HCEC 1CT (cell line): ENCODE measurements around the gene MICAL1.
A peak's percentile ranks its signal among the peaks of the same experiment; 100 is the strongest.

Experiments
- DNase-seq: peaks from one replicate; pipeline ENCODE4 v3.0.0-alpha.2; 2017

Gene MICAL1, protein sequence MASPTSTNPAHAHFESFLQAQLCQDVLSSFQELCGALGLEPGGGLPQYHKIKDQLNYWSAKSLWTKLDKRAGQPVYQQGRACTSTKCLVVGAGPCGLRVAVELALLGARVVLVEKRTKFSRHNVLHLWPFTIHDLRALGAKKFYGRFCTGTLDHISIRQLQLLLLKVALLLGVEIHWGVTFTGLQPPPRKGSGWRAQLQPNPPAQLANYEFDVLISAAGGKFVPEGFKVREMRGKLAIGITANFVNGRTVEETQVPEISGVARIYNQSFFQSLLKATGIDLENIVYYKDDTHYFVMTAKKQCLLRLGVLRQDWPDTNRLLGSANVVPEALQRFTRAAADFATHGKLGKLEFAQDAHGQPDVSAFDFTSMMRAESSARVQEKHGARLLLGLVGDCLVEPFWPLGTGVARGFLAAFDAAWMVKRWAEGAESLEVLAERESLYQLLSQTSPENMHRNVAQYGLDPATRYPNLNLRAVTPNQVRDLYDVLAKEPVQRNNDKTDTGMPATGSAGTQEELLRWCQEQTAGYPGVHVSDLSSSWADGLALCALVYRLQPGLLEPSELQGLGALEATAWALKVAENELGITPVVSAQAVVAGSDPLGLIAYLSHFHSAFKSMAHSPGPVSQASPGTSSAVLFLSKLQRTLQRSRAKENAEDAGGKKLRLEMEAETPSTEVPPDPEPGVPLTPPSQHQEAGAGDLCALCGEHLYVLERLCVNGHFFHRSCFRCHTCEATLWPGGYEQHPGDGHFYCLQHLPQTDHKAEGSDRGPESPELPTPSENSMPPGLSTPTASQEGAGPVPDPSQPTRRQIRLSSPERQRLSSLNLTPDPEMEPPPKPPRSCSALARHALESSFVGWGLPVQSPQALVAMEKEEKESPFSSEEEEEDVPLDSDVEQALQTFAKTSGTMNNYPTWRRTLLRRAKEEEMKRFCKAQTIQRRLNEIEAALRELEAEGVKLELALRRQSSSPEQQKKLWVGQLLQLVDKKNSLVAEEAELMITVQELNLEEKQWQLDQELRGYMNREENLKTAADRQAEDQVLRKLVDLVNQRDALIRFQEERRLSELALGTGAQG

DNA sequence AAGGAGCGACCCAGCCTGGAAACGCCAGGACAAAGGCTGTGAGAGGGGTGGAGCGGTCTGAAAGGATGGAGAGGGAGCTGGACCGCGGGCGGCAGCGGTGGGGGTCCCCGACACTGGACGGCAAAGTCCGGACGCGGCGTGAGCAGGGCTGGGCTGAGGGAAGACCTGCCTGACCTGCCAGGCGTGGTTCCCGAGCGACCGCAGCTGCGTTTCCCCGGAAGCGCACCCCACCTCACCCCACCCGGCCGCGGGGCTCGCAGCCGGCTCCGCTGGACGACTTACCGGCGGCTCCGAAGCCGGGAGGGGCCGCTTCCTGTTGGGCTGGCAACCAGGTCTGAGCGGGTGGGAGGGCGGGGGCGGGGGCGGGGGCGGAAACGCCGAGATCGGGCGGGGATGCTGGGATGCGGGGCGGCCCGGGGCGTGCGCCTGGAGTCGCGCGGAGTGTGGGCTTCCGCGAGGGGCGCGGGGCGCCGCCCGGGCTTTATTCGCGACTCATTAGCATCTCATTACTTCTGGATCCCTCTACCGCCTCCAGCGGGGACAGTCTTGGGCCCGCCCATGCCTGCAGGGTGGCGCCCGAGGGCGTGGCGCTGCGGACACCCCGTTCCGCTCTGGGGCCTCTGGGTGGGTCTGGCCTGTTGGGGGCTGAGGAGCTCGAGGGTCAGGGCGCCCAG is at the start of gene MICAL1:
Gene MICAL1, minus strand, starts transcription at position 336 of the 674 bp plus-strand sequence. CDS start 1,576 bp downstream, outside the sequence.
- DNase-seq = peak; percentile 60

DNA sequence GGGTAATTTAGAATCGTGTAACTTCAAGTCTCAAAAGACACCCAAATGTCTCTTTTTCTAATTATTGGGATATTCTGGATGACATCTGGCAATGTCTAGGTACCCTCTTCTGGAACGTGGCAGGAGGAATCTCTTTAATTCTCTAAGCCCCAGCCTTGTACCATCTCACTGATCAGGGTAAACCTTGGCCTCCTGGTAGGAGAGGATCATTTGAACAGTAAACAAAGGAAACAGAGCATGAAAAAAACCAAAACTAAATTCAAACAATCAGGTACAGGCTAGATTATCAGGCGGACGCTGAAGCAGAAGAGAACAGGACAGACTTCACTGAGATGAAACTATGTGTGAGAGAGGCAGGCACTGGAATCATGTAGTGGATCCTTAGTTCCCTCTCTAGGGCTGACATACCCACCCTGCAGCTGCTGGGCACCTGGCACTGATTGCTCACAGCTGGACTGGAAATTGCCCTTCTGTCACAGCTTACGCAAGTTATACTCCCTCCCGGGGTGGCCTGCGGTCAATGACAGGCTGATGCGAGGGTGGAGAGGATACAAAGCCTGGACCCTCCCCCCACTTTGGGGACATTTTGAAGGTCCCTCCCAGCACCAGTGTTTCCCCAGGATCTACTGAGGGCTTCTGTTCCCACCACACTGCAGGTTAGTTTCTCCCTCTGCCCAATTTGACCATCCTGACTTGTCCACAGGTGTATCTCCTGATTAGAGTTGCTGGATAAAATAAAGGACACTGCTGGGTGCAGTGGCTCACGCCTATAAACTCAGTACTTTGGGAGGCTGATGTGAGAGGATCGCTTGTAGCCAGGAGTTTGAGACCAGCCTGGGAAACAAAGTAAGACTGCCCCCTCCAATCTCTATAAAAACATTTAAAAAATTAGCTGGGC is 48.0 kb upstream of the MICAL1 start:
- DNase-seq = no peak

DNA sequence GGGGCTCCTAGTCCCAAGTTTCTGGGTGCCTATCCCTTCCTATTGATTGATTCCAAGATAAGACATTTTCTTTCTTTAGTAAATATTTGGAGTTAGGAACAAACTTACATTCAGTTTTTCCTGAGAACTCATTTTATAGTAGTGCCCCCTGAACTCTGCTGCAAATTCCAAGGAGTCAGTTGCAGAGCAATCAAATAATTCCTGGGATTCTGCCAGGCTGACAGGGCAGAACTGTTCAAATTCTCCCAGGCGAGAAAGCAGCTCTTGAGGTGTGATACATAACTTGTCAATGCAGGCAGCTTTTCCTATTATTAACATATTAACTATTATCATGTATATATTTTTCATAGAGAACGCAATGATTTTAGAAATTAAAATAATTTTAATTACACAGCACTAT is 43.4 kb upstream of the MICAL1 start:
- no peak for DNase-seq

DNA sequence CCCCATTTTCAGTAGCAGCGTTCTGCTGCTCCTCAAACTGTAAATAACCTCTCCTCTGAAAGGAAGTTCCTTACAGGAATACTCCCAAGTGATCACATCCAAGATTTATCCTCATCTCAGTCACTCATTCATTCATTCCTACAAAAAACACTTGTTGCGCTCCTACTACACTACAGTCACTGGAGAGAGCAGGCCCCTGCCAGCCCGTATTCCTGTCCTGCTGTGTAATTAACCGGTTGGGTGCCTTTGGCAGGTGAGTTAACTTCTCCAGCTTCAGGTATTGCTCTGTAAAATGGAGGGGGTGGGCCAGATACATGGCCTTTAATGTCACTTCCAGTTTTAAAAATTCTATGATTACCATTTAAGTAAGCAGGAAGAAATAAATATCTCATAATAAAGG is 42.5 kb upstream of the MICAL1 start:
- DNase-seq = no peak

DNA sequence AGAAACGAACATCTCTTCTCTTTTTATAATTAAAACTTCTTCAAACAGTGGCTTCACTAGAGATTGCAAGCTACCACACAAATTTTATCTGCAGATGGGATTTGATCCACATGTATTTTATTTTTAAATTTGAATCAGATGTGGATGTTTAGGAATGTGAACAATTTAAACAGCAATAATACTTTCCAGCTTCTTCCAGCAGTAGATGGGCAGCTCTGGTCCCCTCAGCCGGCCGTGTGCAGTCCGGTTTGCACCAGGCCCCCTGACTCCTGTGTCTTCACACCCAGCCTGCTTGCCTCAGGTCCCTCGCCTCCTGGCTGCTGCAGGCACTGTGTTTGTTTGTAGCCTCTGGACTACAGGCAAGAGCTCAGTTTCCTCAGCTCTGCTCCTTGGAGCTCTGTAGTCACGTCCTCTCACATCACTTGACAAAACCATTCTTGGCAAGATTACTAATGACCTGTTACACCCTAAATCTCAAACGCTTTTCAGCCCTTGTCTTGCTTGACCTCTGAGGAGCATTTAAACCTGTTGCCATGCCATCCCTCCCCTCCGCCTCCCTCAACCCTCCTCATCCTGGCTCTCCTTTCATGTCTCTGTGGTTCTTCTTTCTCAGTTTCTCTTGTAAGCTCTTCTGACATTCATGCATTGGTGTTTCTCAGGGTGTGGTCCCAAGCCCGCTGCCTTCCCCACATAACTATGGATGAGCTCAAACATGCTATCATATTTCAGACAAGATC is 40.6 kb upstream of the MICAL1 start:
- DNase-seq = no peak

DNA sequence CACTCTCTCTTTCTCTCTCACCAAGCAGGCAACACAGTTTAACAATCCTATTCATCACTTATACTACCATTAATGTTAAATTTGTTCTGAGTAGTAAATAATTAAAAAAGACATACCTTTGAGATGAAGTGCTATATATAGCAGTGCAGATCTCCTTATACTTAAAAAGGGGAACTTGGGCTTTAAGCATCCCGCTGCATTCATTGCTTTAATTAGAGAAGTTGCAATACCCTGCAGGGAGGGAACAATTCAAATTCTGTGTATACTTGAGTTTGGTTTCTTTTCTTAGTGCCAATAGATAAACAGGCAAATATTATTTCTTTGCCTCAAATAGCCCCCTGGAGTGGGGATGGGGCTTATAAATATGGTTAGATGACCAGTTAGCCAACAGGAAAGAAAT is 38.3 kb upstream of the MICAL1 start:
- DNase-seq = no peak

DNA sequence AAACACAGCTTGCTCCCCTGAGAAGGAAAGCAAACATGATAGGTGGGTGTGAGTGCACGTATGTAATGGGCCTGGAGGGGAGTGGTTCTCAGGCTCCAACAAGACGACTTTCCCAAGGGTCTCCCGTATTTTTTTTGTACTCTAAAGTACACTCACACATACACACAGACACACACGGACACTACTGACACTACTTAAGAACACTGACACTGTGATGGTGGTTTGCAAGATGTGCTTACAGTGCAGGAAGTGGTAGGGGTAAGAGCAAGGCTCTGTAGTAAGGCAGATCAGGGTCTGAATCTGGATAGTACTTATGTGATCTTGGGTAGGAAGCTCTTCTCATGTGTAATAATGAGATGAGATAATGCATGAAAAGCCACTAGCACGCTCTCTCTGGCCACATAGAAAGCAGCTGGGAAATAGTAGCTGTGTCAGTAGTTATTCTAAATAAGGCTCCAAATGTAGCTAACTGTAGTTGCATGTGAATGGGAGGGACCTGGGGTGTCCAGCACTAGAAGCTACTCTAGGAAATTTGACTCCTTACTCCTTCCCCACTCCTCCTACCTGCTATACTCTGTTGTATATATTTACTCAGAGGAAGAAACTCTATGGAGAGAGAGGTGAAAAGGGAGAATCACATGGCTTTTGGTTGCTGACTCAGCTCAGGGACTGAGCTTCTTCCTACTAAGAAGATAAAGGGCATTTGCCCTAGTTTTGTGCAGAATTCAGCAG is 35.8 kb upstream of the MICAL1 start:
- peak; percentile 27 for DNase-seq

DNA sequence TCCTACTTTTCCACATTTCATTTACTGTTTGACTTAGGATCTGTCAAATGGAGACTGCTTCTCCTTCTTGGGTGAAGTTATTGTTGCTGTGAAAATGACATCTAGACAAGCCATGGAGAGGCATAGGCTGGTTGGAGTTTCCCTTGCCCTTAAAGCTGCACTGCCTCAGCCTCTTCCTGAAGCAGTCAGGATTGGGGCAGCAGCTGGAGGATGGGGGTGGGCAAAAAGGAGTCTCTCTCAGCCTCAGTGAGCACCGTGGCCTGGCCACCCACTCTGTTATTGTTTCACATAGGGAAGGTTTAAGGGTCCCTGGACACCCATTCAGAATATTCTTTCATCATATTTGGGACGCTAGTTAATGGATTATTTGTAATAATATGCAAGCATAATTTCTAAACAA is 35.1 kb upstream of the MICAL1 start:
- DNase-seq = no peak

DNA sequence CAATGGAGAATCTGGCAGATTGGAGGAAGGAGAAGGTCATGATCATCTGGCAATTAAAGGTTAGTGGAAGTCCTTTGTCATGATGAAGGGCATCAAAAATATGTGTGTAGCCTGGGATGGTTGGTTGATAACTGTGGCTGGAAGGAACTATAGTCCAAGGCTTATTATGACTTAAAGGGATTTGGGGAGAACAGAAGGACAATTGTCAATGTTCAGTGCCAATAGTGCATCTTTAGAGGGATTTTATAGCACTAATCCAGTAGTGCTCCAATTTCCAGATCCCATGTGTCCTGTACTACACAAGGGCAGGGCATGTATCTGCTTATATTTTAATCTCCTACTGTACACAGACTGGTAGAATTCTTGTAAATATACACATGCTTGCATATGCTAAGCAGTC is 32.4 kb upstream of the MICAL1 start:
- DNase-seq = no peak

DNA sequence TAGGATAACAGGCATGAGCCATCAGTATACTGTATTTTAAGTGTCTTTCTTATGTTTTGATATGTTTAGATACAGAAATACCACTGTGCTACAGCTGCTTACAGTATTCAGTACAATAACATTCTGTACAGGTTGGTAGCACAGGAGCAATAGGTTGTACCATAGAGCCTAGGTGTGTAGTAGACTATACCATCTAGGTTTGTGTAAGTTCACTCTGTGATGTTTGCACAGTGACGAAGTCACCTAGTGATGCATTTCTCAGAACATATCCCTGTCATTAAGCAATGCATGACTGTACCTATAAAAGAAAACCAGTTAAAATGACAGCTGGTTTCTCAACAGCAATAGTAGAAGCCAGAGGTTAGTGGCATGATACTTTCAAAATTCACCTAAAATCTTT is 30.5 kb upstream of the MICAL1 start:
- no peak for DNase-seq

DNA sequence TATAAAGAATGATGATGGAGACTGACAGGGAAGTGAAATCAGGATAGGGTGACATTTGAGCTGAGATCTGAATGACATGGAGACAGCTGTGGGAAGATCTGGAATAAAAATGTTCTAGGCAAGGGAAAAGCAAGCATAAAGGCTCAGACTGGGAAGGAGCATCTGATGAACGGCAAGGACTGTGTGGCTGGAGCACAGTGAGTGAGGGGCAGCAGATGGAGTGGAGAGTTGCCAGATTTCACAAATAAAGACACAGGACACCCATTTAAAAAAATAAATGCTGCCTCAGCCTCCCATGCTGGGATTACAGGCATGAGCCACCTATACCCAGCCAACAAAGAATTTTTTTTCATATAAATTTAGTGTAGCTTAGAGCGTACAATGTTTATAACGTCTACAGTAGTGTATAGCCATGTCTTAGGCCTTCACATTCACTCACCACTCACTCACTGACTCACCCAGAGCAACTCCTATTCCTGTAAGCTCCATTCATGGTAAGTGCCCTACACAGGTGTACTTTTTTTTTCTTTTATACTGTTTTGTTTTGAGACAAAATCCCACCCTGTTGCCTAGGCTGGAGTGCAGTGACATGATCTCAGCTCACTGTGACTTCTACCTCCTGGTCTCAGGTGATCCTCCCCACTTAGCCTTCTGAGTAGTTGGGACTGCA is 29.8 kb upstream of the MICAL1 start:
- DNase-seq = no peak

DNA sequence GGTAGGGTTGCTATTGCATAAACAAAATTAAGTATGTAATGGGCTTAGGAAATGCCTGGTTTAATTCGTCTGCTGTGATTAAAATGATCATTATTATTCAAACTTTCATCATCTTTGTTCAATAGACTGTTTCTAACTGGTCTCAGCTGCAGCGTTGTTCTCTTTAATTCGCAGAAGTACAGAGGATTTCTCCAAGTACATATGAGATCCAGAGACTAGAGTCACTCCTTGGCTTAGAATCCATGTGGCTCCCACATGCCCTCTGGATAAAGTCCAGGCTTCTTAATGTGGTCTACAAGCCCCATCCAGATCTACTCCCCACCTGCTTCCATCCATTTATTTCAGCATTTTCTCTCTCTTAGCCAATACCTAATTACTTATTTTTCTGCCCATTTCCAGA is 28.6 kb upstream of the MICAL1 start:
- no peak for DNase-seq

DNA sequence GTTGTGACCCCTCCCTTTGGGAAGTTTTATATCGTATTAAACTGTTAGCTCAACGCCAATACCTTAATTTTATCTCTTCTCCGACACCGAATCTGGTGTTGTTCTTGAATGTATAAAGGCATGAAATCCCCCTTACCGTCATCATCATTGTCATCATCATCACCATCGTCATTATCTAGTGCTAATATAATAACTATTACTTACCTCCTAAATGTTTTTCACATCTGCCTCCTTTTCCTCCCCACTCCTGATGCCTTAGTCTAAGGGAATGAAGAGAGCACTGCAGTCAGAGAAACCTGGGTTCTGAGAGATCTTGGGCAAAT is 28.1 kb upstream of the MICAL1 start:
- no peak for DNase-seq

DNA sequence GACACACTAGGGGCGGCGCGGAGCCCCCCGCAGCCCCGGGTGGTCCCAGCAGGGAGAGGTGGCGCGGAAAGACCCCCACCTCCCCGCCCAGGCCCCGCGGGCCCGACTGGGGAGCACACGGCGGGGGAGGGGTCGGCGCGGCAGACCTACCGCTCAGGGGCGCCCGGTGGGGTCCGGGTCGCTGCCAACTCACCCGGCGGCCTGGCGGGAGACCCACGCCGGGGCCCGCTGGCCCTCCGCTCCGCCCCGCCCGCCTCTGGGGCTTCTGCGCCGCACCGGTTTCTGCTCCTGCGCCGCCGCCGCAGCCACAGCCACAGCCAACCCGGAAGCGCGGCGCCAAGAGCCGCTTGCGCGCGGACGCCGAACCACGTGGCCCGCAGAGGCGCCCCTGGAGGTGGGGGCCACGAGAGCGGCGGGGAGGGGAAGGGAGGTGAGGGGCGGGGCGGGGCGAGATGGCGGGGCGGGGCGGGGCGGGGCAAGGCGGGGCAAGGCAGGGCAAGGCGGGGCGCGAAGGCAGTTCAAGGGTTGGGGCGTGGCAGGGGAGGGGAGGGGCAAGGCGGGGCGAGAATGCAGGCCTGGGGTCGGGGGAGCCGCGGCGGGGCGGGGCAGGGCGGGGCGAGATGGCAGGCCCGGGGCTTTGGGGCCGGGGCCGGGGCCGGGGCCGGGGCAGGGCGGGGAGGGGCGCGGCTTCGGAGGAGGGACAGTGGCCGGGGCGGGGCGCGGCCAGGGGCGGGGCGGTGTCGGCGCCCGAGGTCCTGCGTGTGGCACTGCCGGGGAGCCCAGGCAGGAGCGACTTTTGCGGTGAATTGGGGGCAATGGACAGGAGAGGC is 27.5 kb upstream of the MICAL1 start, which contains the start of gene ZBTB24:
Gene ZBTB24, minus strand, starts transcription at position 315 of the 830 bp plus-strand sequence. CDS start 1,193 bp downstream, outside the sequence.
- DNase-seq = peak; percentile 87

DNA sequence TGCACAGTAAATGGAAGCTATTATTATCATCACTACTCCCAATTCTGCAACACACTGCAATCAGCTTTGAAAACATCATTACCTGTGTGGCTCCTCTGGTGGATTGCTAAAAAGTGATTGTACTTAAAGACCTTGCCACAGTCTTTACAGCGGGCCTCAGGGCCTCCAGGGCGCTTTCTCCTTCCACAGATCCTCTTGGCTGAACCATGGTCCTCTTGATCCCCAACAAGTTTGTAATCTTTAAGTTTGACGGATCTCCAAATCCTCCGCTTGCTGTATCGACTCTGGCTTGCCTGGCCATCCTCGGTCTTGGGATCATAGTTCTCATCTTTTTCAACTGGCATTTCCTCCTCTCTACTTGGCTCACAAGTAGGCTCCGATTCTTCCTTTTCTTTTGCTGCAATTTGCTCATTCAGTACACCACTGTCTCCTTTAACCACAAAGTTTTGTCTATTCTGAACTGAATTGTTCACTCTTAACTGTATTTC is 25.5 kb upstream of the MICAL1 start:
- DNase-seq = no peak

DNA sequence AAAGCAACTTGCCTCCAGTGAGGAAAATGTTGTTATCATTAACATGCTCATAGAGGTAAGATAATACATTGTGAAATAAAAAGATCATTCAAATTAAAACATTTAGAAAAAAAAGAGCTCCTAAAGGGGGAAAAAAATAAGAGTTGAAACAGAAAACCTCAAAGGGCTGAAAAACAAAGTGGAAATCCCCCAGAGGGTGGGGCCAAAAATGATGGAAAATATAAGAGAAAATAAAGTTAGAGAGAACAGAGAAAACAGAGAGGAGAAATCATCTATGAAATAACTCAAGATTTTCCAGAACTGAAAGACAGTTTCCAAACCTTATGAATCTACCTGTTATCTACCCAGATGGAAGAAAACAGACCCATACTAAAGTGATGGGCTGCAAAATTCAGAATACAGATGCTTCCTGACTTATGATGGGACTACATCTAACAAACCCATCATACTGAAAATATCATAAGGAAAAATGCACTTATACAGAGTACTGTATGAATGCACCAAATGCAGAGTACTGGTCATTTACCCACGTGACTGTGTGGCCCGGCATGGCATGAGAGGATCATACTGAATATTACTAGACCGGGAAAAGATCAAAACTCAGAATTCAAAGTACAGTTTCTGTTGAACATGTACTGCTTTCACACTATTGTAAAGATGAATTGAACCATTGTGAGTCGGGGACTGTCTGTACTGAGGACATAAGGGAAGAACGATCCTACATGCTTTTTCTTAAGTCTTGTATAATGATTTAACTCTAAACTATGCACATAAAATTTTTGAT is 23.5 kb upstream of the MICAL1 start:
- no peak for DNase-seq

DNA sequence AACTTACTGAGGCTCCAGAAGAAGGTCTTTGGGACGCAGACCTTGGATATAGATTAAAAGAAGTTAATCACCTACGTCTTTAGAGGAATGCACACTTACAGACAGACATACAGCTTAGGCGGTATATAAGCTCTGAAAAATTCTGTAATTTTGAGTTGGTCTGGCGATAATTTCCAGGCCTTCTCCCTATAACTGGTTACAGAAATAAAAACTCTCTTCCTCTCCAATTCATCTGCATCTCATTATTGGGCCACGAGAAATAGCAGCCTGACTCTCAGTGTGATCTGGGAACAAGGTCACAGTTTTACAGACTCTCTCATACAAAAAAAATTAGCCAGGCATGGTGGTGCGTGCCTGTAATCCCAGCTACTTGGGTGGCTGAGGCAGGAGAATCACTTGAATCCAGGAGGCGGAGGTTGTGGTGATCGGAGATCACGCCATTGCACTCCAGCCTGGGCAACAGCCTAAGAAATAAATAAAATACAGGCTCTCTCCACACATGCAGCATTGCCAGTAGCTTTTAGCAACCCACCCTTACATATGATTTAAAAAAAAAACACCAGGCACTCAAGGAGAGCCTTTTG is 22.7 kb upstream of the MICAL1 start:
- no peak for DNase-seq

DNA sequence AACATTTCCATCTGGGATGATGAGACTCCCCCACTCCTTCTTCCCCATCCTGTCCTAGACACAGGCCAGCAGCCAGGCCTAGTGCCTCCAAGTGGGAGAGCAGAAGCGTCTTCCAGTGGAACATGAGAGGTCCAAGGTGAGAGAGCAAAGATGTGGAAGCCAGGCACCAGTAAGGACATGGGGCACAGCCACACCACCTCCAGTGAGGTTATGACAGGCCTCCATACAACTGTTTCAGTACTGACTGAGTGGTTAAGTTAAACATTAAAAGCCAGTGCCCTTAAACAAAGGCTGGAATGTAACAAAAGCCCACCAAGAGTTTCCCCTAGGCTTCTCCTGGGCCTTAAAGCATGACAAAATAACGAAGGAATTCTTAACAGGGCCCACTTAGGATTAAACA is 22.2 kb upstream of the MICAL1 start:
- DNase-seq = no peak
